WTC11 (cell line): Measurements from ENCODE around the gene JRKL. TPM values are rescaled to one million over a fixed set of nuclear protein-coding genes. Genes with fewer than 3 reads are reported as not detected.

Source experiments
- ATAC-seq: fragments of 200-7000 bp; cut with Tn5 transposase; 2 replicates; pipeline ENCODE4 v1.10.0; 2021; ENCODE audit warnings: mild to moderate bottlenecking, moderate library complexity
- CTCF ChIA-PET: fragments of 300-600 bp; sonication (Branson Sonifier 250); formaldehyde crosslinking; loops from one replicate; lab custom pipeline; 2021; ENCODE audit warnings: antibody characterized with exemption; lab: Charles Lee
- POLR2A ChIA-PET: fragments of 350-600 bp; sonication (Branson Sonifier 250); formaldehyde crosslinking; loops from one replicate; lab custom pipeline; 2021; ENCODE audit warnings: antibody characterized with exemption; lab: Charles Lee
- DNase-seq: peaks from one replicate; pipeline ENCODE4 v3.0.0; 2021; ENCODE audit warnings: low spot score
- H3K27ac Mint-ChIP-seq: 2 replicates; pipeline ENCODE4 v1.8.0; 2021; ENCODE audit warnings: mixed read lengths
- H3K27me3 Mint-ChIP-seq: 2 replicates; pipeline ENCODE4 v1.8.0; 2021; ENCODE audit warnings: low read depth, mild to moderate bottlenecking, moderate library complexity, mixed read lengths
- H3K36me3 Mint-ChIP-seq: 2 replicates; pipeline ENCODE4 v1.8.0; 2021; ENCODE audit warnings: mixed read lengths
- H3K4me1 Mint-ChIP-seq: 2 replicates; pipeline ENCODE4 v1.8.0; 2022; ENCODE audit warnings: mixed read lengths
- H3K4me3 Mint-ChIP-seq: 2 replicates; pipeline ENCODE4 v1.8.0; 2021; ENCODE audit warnings: mild to moderate bottlenecking, moderate library complexity, mixed read lengths
- H3K9me3 Mint-ChIP-seq: 2 replicates; pipeline ENCODE4 v1.8.0; 2021; ENCODE audit warnings: mixed read lengths
- ARID4B ChIP-seq: sonication (generic); formaldehyde crosslinking; IDR thresholded peaks from 2 replicates; pipeline ENCODE4 v1.8.0; 2023; ENCODE audit warnings: missing genetic modification reagents, mild to moderate bottlenecking, borderline replicate concordance
- ATF3 ChIP-seq: sonication (generic); formaldehyde crosslinking; conservative IDR thresholded peaks from 2 replicates; pipeline ENCODE4 v1.8.1; 2022; ENCODE audit warnings: mild to moderate bottlenecking, missing genetic modification reagents
- CBFB ChIP-seq: sonication (generic); formaldehyde crosslinking; IDR thresholded peaks from 2 replicates; pipeline ENCODE4 v1.8.1; 2022; ENCODE audit warnings: mild to moderate bottlenecking, low read depth, missing genetic modification reagents
- CDX4 ChIP-seq: fragments of 250-450 bp; sonication (Bioruptor Pico); IDR thresholded peaks from 2 replicates; pipeline ENCODE4 v1.9.0; 2021; ENCODE audit warnings: moderate library complexity, mild to moderate bottlenecking, inconsistent platforms, borderline replicate concordance
- ELF4 ChIP-seq: sonication (generic); formaldehyde crosslinking; IDR thresholded peaks from 2 replicates; pipeline ENCODE4 v1.8.1; 2022; ENCODE audit warnings: low read depth, mild to moderate bottlenecking, moderate library complexity, missing genetic modification reagents
- EMX1 ChIP-seq: fragments of 250-450 bp; sonication (Bioruptor Pico); IDR thresholded peaks from 2 replicates; pipeline ENCODE4 v1.8.0; 2021; ENCODE audit warnings: mild to moderate bottlenecking
- FOXJ3 ChIP-seq: sonication (generic); formaldehyde crosslinking; IDR thresholded peaks from 2 replicates; pipeline ENCODE4 v1.9.0; 2021; ENCODE audit warnings: missing genetic modification reagents, mild to moderate bottlenecking, borderline replicate concordance
- GABPB1 ChIP-seq: sonication (generic); formaldehyde crosslinking; IDR thresholded peaks from 2 replicates; pipeline ENCODE4 v1.8.1; 2023; ENCODE audit warnings: mild to moderate bottlenecking, missing genetic modification reagents
- GTF2I ChIP-seq: fragments of 250-450 bp; sonication (Bioruptor Pico); conservative IDR thresholded peaks from 2 replicates; pipeline ENCODE4 v1.4.0; 2021; ENCODE audit warnings: mild to moderate bottlenecking
- NFE2L1 ChIP-seq: sonication (generic); formaldehyde crosslinking; IDR thresholded peaks from 2 replicates; pipeline ENCODE4 v1.8.1; 2023; ENCODE audit warnings: missing genetic modification reagents
- OVOL2 ChIP-seq: fragments of 250-450 bp; sonication (Bioruptor Pico); IDR thresholded peaks from 2 replicates; pipeline ENCODE4 v1.9.0; 2021; ENCODE audit warnings: mild to moderate bottlenecking, borderline replicate concordance
- ZBTB21 ChIP-seq: sonication (generic); formaldehyde crosslinking; IDR thresholded peaks from 2 replicates; pipeline ENCODE4 v1.8.1; 2023; ENCODE audit warnings: mild to moderate bottlenecking, missing genetic modification reagents, borderline replicate concordance
- ZNF396 ChIP-seq: fragments of 250-450 bp; sonication (Bioruptor Pico); IDR thresholded peaks from 2 replicates; pipeline ENCODE4 v1.8.0; 2021; ENCODE audit warnings: mild to moderate bottlenecking, moderate library complexity, borderline replicate concordance
- ZNF416 ChIP-seq: fragments of 250-450 bp; sonication (Bioruptor Pico); IDR thresholded peaks from 2 replicates; pipeline ENCODE4 v1.9.0; 2021; ENCODE audit warnings: mild to moderate bottlenecking, inconsistent platforms
- total RNA-seq: library from RNA; stranded (reverse); gene quantifications from 3 replicates; pipeline ENCODE4 v1.2.3, GENCODE V29; 2021
- TF ChIP-seq, protein P1 (sequence below): sonication (generic); formaldehyde crosslinking; conservative IDR thresholded peaks from 2 replicates; pipeline ENCODE4 v1.8.1; 2023; ENCODE audit warnings: mild to moderate bottlenecking, low read depth, missing genetic modification reagents, moderate library complexity
- TF ChIP-seq, protein P2 (sequence below): sonication (generic); formaldehyde crosslinking; IDR thresholded peaks from 2 replicates; pipeline ENCODE4 v1.8.0; 2022; ENCODE audit warnings: mild to moderate bottlenecking, missing genetic modification reagents
- TF ChIP-seq, protein P3 (sequence below): fragments of 250-450 bp; sonication (Bioruptor Pico); IDR thresholded peaks from 2 replicates; pipeline ENCODE4 v2.1.2; 2022; ENCODE audit warnings: mild to moderate bottlenecking, moderate library complexity
- TF ChIP-seq, protein P4 (sequence below): sonication (generic); formaldehyde crosslinking; IDR thresholded peaks from 2 replicates; pipeline ENCODE4 v1.8.0; 2022; ENCODE audit warnings: mild to moderate bottlenecking, missing genetic modification reagents

The JRKL gene
- total RNA-seq, 1 experiment from 2014 or later = 6.1 TPM

DNA sequence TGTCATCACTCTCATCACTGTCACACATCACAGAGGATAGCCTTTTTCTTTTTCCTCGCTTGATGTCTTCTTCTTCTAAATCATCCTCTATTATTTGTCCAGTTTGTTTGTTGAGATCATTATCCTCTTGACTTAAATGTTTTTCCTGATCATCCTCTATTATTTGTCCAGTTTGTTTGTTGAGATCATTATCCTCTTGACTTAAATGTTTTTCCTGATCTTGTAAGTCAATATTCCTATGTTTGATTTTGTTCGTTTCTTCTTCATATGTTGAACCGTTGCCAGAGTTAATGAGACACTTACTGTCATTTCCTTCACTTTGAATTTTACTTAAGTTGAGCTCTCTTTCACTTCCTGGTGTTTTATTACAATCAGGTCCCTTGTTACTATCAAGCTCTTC lies 5.7 kb upstream of the JRKL start:
- Mint-ChIP-seq H3K4me3 (no peak overlapping the region), H3K9me3 (no peaks in the 10 kb centered on the region), H3K36me3 (peaks cover 4% of the 10 kb centered on the region), H3K27ac (no peak overlapping the region), H3K4me1 (peaks cover 12% of the 10 kb centered on the region), H3K27me3 (no peaks in the 10 kb centered on the region)
- ChIA-PET CTCF (interaction anchor here (1.0 kb wide), 1 partner anchor 10 kb away, joined by 3 read pairs; no protein-coding TSS in a partner anchor), POLR2A (no interaction called here)
- no peak for TF ChIP-seq ELF4 (CRISPR knock-in tag)
- TF ChIP-seq OVOL2 (CRISPR knock-in tag) = no peak
- TF ChIP-seq, protein P1, sequence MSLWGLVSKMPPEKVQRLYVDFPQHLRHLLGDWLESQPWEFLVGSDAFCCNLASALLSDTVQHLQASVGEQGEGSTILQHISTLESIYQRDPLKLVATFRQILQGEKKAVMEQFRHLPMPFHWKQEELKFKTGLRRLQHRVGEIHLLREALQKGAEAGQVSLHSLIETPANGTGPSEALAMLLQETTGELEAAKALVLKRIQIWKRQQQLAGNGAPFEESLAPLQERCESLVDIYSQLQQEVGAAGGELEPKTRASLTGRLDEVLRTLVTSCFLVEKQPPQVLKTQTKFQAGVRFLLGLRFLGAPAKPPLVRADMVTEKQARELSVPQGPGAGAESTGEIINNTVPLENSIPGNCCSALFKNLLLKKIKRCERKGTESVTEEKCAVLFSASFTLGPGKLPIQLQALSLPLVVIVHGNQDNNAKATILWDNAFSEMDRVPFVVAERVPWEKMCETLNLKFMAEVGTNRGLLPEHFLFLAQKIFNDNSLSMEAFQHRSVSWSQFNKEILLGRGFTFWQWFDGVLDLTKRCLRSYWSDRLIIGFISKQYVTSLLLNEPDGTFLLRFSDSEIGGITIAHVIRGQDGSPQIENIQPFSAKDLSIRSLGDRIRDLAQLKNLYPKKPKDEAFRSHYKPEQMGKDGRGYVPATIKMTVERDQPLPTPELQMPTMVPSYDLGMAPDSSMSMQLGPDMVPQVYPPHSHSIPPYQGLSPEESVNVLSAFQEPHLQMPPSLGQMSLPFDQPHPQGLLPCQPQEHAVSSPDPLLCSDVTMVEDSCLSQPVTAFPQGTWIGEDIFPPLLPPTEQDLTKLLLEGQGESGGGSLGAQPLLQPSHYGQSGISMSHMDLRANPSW = no peak
- TF ChIP-seq ZNF396 (CRISPR knock-in tag) = no peak
- TF ChIP-seq GTF2I (CRISPR knock-in tag) = no peak
- no peak for TF ChIP-seq GABPB1 (CRISPR knock-in tag)
- TF ChIP-seq, protein P2, sequence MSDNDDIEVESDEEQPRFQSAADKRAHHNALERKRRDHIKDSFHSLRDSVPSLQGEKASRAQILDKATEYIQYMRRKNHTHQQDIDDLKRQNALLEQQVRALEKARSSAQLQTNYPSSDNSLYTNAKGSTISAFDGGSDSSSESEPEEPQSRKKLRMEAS (CRISPR knock-in tag) = no peak
- no peak for TF ChIP-seq ARID4B
- no peak for TF ChIP-seq ZBTB21 (CRISPR knock-in tag)
- TF ChIP-seq CBFB = no peak
- TF ChIP-seq FOXJ3 (CRISPR knock-in tag) = no peak
- TF ChIP-seq ATF3 = no peak
- TF ChIP-seq CDX4 (CRISPR knock-in tag) = no peak
- TF ChIP-seq, protein P3, sequence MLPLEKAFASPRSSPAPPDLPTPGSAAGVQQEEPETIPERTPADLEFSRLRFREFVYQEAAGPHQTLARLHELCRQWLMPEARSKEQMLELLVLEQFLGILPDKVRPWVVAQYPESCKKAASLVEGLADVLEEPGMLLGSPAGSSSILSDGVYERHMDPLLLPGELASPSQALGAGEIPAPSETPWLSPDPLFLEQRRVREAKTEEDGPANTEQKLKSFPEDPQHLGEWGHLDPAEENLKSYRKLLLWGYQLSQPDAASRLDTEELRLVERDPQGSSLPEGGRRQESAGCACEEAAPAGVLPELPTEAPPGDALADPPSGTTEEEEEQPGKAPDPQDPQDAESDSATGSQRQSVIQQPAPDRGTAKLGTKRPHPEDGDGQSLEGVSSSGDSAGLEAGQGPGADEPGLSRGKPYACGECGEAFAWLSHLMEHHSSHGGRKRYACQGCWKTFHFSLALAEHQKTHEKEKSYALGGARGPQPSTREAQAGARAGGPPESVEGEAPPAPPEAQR = no peak
- no peak for TF ChIP-seq EMX1 (CRISPR knock-in tag)
- no peak for TF ChIP-seq NFE2L1 (CRISPR knock-in tag)
- no peak for TF ChIP-seq ZNF416
- TF ChIP-seq, protein P4, sequence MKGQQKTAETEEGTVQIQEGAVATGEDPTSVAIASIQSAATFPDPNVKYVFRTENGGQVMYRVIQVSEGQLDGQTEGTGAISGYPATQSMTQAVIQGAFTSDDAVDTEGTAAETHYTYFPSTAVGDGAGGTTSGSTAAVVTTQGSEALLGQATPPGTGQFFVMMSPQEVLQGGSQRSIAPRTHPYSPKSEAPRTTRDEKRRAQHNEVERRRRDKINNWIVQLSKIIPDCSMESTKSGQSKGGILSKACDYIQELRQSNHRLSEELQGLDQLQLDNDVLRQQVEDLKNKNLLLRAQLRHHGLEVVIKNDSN = no peak
- DNase-seq = no peak
- no peak for ATAC-seq
